T47D (cell line): ENCODE measurements around the gene MYH10.
A peak's percentile ranks its signal among the peaks of the same experiment; 100 is the strongest.

ENCODE experiments used
- DNase-seq, 2 experiments: peaks; one replicate each; pipeline versions ENCODE4 v3.0.0 to v3.0.0-alpha.2; 2011 to 2012; ENCODE audit warnings: low read depth in 1 of 2, low spot score in 1 of 2
- JUND ChIP-seq: IDR thresholded peaks from 2 replicates; pipeline ENCODE4 v1.6.1; 2012; ENCODE audit warnings: low read depth
- in situ Hi-C: cut with HindIII; loops from 2 replicates; pipeline ENCODE4 v1.10.0; 2016; ENCODE audit warnings: low sequenced_read_pairs, low pct_unique_long_range_greater_than_20kb

The MYH10 gene

DNA sequence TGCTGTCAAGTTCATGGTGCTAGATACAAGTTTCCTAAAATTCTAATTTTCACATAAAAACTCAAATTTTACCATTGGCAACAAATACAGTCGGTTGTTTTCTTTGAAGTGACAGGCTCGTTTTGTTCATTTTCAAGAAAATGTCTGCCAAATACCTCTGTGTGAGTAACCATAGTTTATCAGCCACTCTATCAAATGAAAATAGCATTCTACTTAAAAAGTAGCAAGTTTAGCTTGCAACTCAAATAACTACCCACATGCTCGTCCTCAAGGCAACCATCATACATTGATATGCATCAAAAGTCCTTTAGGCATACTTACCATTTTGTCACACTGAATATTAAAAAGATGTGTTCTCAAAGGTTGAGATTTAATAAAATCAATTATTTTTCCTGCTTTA lies 11.7 kb downstream of the MYH10 start:
- no peak for TF ChIP-seq JUND
- no peak for DNase-seq
- in situ Hi-C loops: no loop called here

DNA sequence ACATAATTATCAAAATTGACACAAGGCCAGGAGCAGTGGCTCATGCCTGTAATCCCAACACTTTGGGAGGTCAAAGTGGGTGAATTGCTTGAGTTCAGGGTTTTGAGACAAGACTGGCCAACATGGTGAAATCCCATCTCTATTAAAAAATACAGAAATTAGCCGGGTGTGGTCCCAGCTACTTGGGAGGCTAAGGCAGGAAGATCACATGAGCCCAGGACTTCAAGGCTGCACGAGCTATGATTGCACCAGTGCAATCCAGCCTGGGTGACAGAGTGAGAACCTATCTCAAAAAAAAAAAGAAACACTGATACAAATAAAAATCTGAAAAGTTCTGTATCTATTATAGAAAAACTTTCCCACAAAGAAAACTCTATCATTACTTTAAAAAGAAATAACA lies 15.5 kb downstream of the MYH10 start:
- in situ Hi-C loops: no loop called here
- no peak for DNase-seq
- no peak for TF ChIP-seq JUND

DNA sequence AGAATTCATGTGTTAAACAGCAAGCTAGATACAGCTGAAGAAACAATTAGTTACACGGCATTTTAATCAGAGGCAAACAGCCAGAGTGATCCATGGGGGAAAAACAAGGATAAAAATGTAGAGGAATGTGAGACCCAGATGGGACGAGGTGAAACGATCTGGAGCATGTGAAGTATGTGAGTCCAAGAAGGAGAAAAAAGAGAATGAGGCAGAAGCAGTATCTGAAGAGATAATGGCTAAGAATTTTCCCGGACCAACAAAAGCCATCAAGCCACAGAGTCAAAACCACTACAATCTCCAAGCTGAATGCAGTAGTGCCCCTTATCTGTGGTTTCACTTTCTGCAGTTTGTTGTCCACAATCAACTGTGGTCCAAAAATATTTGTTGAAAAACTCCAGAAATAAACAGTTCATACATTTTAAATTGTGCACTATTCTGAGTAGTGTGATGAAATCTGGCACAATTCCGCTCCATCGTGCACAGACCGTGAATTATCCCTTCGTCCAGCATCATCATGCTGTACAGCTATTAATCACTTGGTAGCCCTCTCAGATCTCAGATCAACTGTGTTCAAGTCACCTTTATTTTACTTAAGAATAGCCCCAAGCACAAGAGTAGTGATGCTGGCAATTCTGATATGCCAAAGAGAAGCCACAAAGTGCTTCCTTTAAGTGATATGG lies 18.8 kb downstream of the MYH10 start:
- in situ Hi-C loops: no loop called here
- TF ChIP-seq JUND: no peak
- no peak for DNase-seq

DNA sequence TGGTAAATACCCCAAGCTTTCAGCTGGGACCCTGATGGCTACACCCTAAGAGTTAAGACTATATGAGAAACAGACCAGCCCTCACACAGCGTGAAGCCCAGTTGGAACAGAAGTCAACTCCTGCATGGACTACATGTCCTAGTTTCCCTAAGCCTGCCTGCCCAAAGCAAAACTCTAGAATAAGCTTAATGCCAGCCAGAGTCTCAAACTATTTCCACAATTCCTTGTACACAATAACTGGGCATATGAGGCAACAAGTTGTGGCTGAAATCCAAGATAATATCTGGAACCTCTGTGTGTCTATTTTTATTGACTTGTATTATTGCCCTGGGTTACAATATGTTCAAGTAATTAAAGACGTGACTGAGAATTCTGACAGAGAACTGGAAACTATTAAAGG lies 19.4 kb downstream of the MYH10 start:
- DNase-seq: peak in 1 of 2 experiments; percentile 66
- no peak for TF ChIP-seq JUND
- in situ Hi-C loops: no loop called here

DNA sequence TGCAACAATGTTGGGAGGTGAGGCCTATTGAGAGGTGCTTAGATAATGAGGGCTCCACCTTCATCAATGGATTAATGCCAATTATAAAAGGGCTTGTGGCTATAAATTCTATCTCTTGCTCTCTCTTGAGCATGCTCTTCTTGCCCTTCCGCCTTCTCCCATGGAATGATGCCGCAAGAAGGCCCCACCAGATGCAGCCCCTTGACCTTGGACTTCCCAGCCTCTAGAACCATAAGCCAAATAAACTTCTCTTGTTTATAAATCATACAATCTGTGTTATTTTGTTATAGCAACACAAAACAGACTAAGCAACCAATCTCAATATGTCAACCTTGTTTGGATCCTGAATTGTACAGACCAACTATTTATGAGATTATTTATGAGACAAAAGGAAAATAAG lies 20.0 kb downstream of the MYH10 start:
- no peak for TF ChIP-seq JUND
- no peak for DNase-seq
- in situ Hi-C loops: no loop called here

DNA sequence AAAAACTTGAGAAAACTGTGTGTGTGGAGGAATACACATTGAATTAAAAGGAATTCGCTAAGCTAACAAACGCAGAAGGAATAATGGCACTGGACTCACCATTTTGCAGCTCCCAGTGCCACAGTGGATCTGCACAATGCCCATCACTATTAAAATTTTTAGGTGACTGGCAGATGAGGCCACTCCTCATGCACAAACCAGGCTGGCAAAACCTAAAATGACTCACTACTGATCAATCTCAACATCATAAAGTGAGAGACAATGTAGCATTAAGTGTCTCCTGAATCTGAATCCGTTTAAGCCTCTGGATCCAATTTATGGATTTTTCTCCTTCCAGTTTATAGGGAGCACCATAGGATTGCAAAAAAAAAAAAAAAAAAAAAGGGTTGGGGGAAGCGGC lies 20.6 kb downstream of the MYH10 start:
- in situ Hi-C loops: no loop called here
- no peak for TF ChIP-seq JUND

DNA sequence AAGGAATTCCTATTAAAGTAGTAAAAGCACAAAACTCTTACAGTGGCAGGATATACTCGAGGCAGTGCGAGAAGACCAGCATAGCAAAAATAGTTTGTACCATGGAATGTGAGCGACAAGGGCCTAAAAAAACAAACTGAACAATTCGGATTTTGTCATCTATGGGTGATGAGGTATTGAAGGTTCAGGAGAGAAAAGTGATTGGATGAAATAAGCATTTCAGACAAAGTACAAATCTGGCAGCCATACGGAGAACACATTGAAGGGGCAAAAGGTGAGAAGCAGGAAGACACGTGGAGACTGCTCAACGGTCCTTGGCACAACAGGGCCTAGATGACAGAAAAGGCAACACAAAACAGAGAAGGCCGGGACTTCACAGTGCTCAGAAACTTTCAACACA lies 22.5 kb downstream of the MYH10 start:
- DNase-seq: no peak
- no peak for TF ChIP-seq JUND
- in situ Hi-C loops: no loop called here

More for the DNA sequence above, 20.6 kb downstream of the MYH10 start:
- DNase-seq: no peak

DNA sequence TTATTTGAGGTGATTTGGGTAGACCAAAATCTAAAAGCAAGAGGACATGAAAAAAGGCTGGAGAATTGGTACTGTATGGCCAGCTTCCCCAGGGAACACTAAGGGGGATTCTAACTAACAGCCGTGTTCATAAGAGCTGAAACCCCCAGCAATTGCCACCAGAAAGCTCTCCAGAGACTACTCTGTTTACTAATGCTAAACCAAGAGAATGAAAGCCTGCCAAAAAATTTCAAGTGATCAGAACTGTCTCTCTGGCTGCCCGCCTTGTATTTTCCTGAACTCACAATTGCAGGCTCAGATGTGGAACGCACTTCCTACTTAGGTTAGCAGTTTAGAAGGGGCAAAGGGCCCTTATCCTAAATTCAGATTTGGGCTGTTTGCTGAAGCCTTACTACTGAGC lies 24.1 kb downstream of the MYH10 start:
- TF ChIP-seq JUND: no peak
- in situ Hi-C loops: no loop called here
- no peak for DNase-seq

DNA sequence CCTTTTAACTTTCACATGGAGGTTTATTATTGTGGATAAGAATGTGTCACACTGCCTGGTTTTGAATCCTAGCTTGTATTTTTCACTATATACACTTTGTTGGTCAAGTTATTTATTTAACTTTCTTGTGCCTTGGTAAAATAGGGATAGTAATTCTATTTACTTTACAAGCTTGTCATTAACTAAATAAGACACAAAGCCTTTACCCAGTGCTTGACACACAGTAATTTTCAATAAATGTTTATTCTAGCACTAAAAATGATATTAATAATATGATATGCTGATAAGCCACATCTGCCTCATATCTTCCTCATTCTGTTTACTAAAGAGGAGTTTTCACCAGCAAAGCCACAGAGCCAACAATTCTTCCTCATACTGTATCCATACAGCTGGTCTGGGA lies 27.8 kb downstream of the MYH10 start:
- TF ChIP-seq JUND: no peak
- no peak for DNase-seq
- in situ Hi-C loops: no loop called here

DNA sequence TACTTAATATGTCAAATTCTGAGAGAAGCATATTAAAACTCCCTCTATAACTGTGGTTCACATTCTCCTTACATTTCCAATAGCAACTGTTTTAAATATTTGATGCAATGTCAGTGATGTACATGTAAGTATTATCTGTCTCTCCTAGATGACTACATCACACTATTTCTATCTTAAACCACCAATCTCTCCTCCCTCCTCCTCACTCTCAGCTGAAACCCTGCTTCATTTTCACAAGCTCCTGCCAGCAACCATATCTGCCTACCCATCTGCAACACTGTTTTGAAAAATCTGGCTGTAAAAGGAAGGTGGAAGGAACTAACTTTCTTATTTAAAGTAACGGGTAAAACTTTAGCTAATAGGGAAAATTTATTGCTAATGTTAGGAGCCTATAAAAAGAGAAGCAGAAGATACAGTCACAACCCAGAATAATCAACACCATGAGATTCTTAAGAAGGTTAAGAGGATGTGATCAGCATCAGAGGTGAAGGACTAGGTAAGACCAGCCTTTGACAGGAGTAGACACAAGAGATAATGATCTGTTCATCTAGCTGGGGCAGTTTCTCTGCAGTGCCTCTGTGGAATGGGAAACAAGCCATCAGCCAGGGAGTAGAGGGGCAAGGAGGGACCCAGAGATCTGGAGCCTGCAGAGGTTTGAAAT lies 31.0 kb downstream of the MYH10 start:
- DNase-seq: no peak
- no peak for TF ChIP-seq JUND
- in situ Hi-C loops: no loop called here

DNA sequence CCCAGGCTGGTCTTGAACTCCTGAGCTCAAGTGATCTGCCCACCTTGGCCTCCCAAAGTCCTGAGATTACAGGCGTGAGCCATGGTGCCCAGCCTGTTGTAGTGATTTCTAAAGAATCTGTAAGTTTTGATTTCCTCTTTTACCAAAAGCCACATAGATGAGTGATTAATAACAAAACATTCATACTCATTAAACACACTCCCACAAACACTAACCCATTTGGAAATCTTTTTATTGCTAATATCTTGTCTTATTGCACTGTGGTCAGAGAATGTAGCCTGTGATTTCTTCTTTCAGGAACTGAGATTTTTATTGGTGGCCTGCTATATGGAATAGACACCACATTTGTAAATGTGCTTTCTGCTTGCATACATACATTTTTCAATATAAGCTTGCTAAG lies 31.6 kb downstream of the MYH10 start:
- in situ Hi-C loops: no loop called here
- no peak for TF ChIP-seq JUND
- DNase-seq: no peak

DNA sequence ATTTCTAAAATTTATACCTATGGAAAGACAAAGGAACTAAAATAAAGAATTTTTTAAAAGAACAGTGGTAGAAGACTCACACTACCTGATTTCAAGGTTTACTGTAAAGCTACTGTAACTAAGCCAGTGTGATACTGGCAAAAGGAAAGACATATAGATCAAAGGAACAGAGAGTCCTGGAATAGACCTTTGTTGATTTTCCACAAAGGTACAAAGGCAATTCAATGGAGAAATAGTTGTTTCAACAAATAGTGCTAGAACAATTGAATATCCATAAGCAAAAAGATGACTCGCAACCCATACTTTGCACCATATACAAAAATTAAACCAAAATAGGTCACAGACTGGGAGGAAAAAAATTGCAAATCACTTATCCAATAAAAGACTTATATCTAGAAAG lies 36.7 kb downstream of the MYH10 start:
- in situ Hi-C loops: no loop called here
- TF ChIP-seq JUND: no peak
- DNase-seq: no peak

DNA sequence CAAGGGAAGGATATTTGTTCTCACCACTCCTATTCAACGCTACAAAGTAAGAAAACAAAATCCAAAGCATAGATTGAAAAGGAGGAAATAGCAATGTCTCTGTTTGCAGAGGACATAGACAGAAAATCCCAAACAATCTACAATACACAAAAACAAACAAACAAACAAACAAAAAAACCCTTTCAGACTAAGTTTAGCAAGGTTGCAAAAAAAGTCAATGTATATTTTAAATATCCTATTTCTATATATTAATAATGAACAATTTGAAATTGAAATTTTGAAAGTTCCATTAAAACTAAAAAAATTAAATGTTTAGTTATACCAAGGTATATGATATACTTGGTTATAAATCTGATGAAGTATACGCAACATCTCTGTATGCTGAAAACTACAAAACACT lies 37.2 kb downstream of the MYH10 start:
- TF ChIP-seq JUND: no peak
- in situ Hi-C loops: no loop called here
- DNase-seq: no peak
